Neural cell (in vitro differentiated cells): ENCODE data around the gene MIOS. TPM values are rescaled to one million over a fixed set of nuclear protein-coding genes. Genes with fewer than 3 reads are reported as not detected.

Experiments
- H2AFZ ChIP-seq: fragments of 200-600, 300-800 bp; sonication (generic), shearing (Covaris generic); 2 replicates; pipeline ENCODE4 v1.6.0; 2014; ENCODE audit warnings: low read depth, mild to moderate bottlenecking, antibody characterized with exemption, low read length, moderate library complexity
- H3F3A ChIP-seq: fragments of 200-600 bp; shearing (Covaris generic); 2 replicates; pipeline ENCODE4 v1.6.1; 2016; ENCODE audit warnings: mild to moderate bottlenecking, moderate library complexity, mixed read lengths, antibody characterized with exemption, low read length; ENCODE audit not compliant: insufficient read depth, poor library complexity, severe bottlenecking
- H3K27ac ChIP-seq: fragments of 200-600, 300-800 bp; sonication (generic), shearing (Covaris generic); 2 replicates; pipeline ENCODE4 v1.5.1; 2014; ENCODE audit warnings: mild to moderate bottlenecking, low read length, moderate library complexity
- H3K27me3 ChIP-seq: fragments of 300-800, 200-600 bp; sonication (generic), shearing (Covaris generic); 2 replicates; pipeline ENCODE4 v1.6.0; 2014; ENCODE audit warnings: mild to moderate bottlenecking, low read depth, low read length, moderate library complexity; ENCODE audit not compliant: insufficient read depth
- H3K36me3 ChIP-seq: fragments of 300-800, 200-600 bp; sonication (generic), shearing (Covaris generic); 2 replicates; pipeline ENCODE4 v1.5.1; 2014; ENCODE audit warnings: mild to moderate bottlenecking, antibody characterized with exemption, low read length, moderate library complexity; ENCODE audit not compliant: insufficient read depth
- H3K4me2 ChIP-seq: fragments of 300-800, 200-600 bp; sonication (generic), shearing (Covaris generic); 2 replicates; pipeline ENCODE4 v1.6.0; 2014; ENCODE audit warnings: mild to moderate bottlenecking, low read length
- H3K4me3 ChIP-seq: fragments of 300-800, 200-600 bp; sonication (generic), shearing (Covaris generic); 2 replicates; pipeline ENCODE4 v1.5.1; 2014; ENCODE audit warnings: mild to moderate bottlenecking, low read length, moderate library complexity
- H3K79me2 ChIP-seq: fragments of 200-600 bp; shearing (Covaris generic); replicated peaks from 2 replicates; pipeline ENCODE4 v1.6.0; 2014; ENCODE audit warnings: mild to moderate bottlenecking, low read length, moderate library complexity; ENCODE audit not compliant: insufficient read depth
- H3K9ac ChIP-seq: fragments of 300-800, 200-600 bp; sonication (generic), shearing (Covaris generic); 2 replicates; pipeline ENCODE4 v1.6.1; 2016; ENCODE audit warnings: mild to moderate bottlenecking, low read length, mixed read lengths
- H3K9me2 ChIP-seq: fragments of 200-600 bp; shearing (Covaris generic); 2 replicates; pipeline ENCODE4 v1.6.1; 2016; ENCODE audit warnings: mild to moderate bottlenecking, low read length, mixed read lengths; ENCODE audit not compliant: insufficient read depth
- H3K9me3 ChIP-seq: fragments of 200-600, 300-800 bp; sonication (generic), shearing (Covaris generic); 2 replicates; pipeline ENCODE4 v1.6.1; 2016; ENCODE audit warnings: mild to moderate bottlenecking, mixed run types, low read length, moderate library complexity, mixed read lengths
- H4K20me1 ChIP-seq: fragments of 200-600 bp; shearing (Covaris generic); 2 replicates; pipeline ENCODE4 v1.6.1; 2016; ENCODE audit warnings: mild to moderate bottlenecking, mixed run types; ENCODE audit not compliant: insufficient read depth
- EP300 ChIP-seq: fragments of 450-650 bp; conservative IDR thresholded peaks from 2 replicates; pipeline ENCODE4 v1.6.1; 2014; ENCODE audit warnings: antibody characterized with exemption, mild to moderate bottlenecking, moderate library complexity; ENCODE audit not compliant: poor library complexity, severe bottlenecking
- EZH2 ChIP-seq: fragments of 200-600, 300-800 bp; shearing (Covaris generic), sonication (generic); IDR thresholded peaks from 2 replicates; pipeline ENCODE4 v1.6.1; 2014; ENCODE audit warnings: antibody characterized with exemption, low read length, borderline replicate concordance, mild to moderate bottlenecking; ENCODE audit not compliant: insufficient read depth, poor library complexity, severe bottlenecking
- MXI1 ChIP-seq: fragments of 450-650 bp; conservative IDR thresholded peaks from 2 replicates; pipeline ENCODE4 v1.6.1; 2014; ENCODE audit warnings: antibody characterized with exemption, mild to moderate bottlenecking; ENCODE audit not compliant: poor library complexity, severe bottlenecking
- POLR2AphosphoS5 ChIP-seq: IDR thresholded peaks from 2 replicates; pipeline ENCODE4 v1.6.1; 2012
- RAD21 ChIP-seq: fragments of 450-650 bp; conservative IDR thresholded peaks from 2 replicates; pipeline ENCODE4 v1.6.1; 2014; ENCODE audit warnings: antibody characterized with exemption, mild to moderate bottlenecking, moderate library complexity
- SMC3 ChIP-seq: fragments of 450-650 bp; conservative IDR thresholded peaks from 2 replicates; pipeline ENCODE4 v1.6.1; 2014; ENCODE audit warnings: antibody characterized with exemption, mild to moderate bottlenecking, moderate library complexity; ENCODE audit not compliant: poor library complexity
- TAF1 ChIP-seq: IDR thresholded peaks from 2 replicates; pipeline ENCODE4 v1.6.1; 2012; ENCODE audit warnings: low read depth
- polyA plus RNA-seq: library from polyadenylated mRNA; depleted of rRNA; stranded (reverse); fragments of >200 nt; gene quantifications from 2 replicates; pipeline ENCODE4 v1.2.3, GENCODE V29; 2014
- TF ChIP-seq, protein P1 (sequence below): fragments of 450-650 bp; IDR thresholded peaks from 2 replicates; pipeline ENCODE4 v1.5.1; 2014; ENCODE audit warnings: antibody characterized with exemption, mild to moderate bottlenecking, moderate library complexity; ENCODE audit not compliant: poor library complexity, severe bottlenecking
- TF ChIP-seq, protein P2 (sequence below): IDR thresholded peaks from 2 replicates; pipeline ENCODE4 v1.6.1; 2012; ENCODE audit warnings: borderline replicate concordance

MIOS gene
- polyA plus RNA-seq, 1 donor from 2014 or later = 52.2 TPM

GRCh38 chr7:7569615-7570014 lies 2.9 kb downstream of the MIOS start:
- H3K9ac ChIP-seq = no peak overlapping the region
- H3K79me2 ChIP-seq = peaks cover 42% of the 10 kb centered on the region
- H3K27ac ChIP-seq = no peak overlapping the region
- no peaks in the 10 kb centered on the region for H3K27me3 ChIP-seq
- no peak for TF ChIP-seq SMC3
- no peak for TF ChIP-seq RAD21
- no peak for TF ChIP-seq TAF1
- TF ChIP-seq POLR2AphosphoS5 = no peak
- TF ChIP-seq EP300 = no peak
- TF ChIP-seq, protein P1, sequence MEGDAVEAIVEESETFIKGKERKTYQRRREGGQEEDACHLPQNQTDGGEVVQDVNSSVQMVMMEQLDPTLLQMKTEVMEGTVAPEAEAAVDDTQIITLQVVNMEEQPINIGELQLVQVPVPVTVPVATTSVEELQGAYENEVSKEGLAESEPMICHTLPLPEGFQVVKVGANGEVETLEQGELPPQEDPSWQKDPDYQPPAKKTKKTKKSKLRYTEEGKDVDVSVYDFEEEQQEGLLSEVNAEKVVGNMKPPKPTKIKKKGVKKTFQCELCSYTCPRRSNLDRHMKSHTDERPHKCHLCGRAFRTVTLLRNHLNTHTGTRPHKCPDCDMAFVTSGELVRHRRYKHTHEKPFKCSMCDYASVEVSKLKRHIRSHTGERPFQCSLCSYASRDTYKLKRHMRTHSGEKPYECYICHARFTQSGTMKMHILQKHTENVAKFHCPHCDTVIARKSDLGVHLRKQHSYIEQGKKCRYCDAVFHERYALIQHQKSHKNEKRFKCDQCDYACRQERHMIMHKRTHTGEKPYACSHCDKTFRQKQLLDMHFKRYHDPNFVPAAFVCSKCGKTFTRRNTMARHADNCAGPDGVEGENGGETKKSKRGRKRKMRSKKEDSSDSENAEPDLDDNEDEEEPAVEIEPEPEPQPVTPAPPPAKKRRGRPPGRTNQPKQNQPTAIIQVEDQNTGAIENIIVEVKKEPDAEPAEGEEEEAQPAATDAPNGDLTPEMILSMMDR = no peak
- no peak for TF ChIP-seq EZH2
- TF ChIP-seq MXI1 = no peak
- TF ChIP-seq, protein P2, sequence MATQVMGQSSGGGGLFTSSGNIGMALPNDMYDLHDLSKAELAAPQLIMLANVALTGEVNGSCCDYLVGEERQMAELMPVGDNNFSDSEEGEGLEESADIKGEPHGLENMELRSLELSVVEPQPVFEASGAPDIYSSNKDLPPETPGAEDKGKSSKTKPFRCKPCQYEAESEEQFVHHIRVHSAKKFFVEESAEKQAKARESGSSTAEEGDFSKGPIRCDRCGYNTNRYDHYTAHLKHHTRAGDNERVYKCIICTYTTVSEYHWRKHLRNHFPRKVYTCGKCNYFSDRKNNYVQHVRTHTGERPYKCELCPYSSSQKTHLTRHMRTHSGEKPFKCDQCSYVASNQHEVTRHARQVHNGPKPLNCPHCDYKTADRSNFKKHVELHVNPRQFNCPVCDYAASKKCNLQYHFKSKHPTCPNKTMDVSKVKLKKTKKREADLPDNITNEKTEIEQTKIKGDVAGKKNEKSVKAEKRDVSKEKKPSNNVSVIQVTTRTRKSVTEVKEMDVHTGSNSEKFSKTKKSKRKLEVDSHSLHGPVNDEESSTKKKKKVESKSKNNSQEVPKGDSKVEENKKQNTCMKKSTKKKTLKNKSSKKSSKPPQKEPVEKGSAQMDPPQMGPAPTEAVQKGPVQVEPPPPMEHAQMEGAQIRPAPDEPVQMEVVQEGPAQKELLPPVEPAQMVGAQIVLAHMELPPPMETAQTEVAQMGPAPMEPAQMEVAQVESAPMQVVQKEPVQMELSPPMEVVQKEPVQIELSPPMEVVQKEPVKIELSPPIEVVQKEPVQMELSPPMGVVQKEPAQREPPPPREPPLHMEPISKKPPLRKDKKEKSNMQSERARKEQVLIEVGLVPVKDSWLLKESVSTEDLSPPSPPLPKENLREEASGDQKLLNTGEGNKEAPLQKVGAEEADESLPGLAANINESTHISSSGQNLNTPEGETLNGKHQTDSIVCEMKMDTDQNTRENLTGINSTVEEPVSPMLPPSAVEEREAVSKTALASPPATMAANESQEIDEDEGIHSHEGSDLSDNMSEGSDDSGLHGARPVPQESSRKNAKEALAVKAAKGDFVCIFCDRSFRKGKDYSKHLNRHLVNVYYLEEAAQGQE = no peak
- H3K9me2 ChIP-seq = no peaks in the 10 kb centered on the region
- peak overlapping the region; percentile 84 for H3K4me3 ChIP-seq
- peaks cover 3% of the 10 kb centered on the region for H3F3A ChIP-seq
- H3K4me2 ChIP-seq = no peak overlapping the region
- H4K20me1 ChIP-seq = no peaks in the 10 kb centered on the region
- H2AFZ ChIP-seq = no peak overlapping the region
- H3K36me3 ChIP-seq = no peaks in the 10 kb centered on the region
- no peaks in the 10 kb centered on the region for H3K9me3 ChIP-seq

DNA sequence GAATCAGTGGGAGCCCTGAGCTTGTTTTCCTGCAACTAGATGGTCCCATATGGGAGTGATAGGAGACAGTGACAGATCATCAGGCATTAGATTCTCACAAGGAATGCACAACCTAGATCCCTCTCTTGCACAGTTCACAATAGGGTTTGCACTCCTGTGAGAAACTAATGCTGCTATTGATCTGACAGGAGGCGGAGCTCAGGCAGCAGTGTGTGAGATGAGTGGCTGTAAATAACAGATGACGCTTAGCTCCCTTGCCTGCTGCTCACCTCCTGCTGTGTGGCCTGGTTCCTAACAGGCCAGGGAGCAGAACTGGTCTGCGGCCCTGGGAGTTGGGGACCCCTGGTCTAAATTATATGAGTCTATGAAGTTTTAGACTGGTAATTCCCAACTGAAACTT lies 3.9 kb downstream of the MIOS start:
- Histone ChIP-seq H2AFZ (no peak overlapping the region), H3K36me3 (no peaks in the 10 kb centered on the region), H3K4me3 (no peak overlapping the region), H3K79me2 (peaks cover 42% of the 10 kb centered on the region), H3K9ac (no peak overlapping the region), H3K9me2 (no peaks in the 10 kb centered on the region), H3K27ac (no peak overlapping the region), H3K27me3 (no peaks in the 10 kb centered on the region), H4K20me1 (no peaks in the 10 kb centered on the region), H3K4me2 (no peak overlapping the region), H3K9me3 (no peaks in the 10 kb centered on the region), H3F3A (peaks cover 3% of the 10 kb centered on the region)
- TF ChIP-seq EZH2 (no peak), RAD21 (no peak), POLR2AphosphoS5 (no peak)
- TF ChIP-seq, protein P1 = no peak
